ENCODE results near the gene KRT5.

Gene KRT5

DNA sequence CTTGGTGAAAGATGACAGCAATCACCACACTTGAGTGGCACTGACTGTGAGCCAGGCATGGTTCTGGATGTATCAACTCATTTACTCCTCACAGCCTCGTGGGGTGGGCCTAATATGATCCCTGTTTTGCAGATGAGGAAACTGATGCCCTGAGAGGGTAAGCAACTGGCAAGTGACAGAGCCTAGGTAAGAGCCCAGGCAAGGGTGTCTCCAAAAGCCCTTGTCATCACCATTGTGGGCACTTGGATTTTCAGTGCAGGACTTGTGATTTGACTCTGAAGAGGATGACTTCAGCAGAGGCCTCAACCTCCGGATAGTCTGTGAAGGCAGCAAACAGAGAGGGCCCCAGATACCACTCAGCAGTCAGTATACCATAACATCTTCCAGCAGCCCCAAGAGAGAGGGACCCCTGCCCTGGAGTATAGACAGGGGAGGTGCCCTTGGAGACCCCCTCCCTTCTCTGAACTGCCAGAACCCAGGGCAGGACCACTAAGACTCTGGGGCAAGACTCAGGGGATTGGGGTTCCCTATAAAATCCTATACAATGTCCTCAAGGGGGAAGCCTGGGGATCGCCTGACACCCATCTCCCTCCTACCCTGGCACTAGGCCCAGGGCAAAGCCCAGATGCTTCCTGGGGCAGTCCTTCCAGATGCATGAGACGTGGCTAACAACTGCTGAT is 7.1 kb upstream of the KRT5 start:
- no peaks in the 10 kb centered on the region for H3K36me3 ChIP-seq (ENCODE audit: control insufficient read depth, insufficient read depth, low read length)
- no peak overlapping the region for H3K27ac ChIP-seq (ENCODE audit: low read depth, low read length)
- no peak overlapping the region for H3K4me3 ChIP-seq (ENCODE audit: low read depth, low read length)

DNA sequence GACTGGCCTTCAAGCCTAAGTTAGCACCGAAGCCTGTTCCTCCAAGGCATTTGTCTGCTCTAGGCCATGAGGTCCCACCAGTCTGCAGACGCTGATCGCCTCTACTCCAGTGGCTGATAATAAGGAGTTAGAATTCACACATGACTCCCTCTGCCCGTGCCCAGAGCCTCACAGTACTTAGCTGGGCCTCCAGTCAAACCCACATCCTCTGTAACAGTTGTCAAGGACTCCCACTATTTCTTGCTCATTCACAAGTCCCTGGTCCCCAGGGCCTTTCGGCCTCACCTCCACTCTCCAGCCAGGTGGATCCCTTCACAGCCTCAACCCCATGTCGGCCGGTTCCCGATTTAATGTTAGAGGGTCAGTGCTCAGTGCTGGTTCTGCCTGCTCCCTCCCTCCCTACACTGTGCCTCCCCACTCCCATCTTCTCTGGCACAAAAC is 6.3 kb upstream of the KRT5 start:
- Histone ChIP-seq H3K27me3 (ENCODE audit: control insufficient read depth, insufficient read depth, low read length) (no peaks in the 10 kb centered on the region), H3K4me1 (ENCODE audit: control insufficient read depth, insufficient read depth, low read length) (peaks cover 6% of the 10 kb centered on the region; the same call in 1 of the 2 replicates), H3K4me3 (ENCODE audit: low read depth, low read length) (no peak overlapping the region)

More for the DNA sequence above, 7.1 kb upstream of the KRT5 start:
- H3K4me1 ChIP-seq (ENCODE audit: control insufficient read depth, insufficient read depth, low read length) = no peaks in the 10 kb centered on the region; the same call in 1 of the 2 replicates
- H3K9ac ChIP-seq (ENCODE audit: low read length) = no peak overlapping the region
- no peaks in the 10 kb centered on the region for H3K27me3 ChIP-seq (ENCODE audit: control insufficient read depth, insufficient read depth, low read length)
- no peaks in the 10 kb centered on the region for H3K9me3 ChIP-seq (ENCODE audit: control insufficient read depth, insufficient read depth, low read depth, low read length)

DNA sequence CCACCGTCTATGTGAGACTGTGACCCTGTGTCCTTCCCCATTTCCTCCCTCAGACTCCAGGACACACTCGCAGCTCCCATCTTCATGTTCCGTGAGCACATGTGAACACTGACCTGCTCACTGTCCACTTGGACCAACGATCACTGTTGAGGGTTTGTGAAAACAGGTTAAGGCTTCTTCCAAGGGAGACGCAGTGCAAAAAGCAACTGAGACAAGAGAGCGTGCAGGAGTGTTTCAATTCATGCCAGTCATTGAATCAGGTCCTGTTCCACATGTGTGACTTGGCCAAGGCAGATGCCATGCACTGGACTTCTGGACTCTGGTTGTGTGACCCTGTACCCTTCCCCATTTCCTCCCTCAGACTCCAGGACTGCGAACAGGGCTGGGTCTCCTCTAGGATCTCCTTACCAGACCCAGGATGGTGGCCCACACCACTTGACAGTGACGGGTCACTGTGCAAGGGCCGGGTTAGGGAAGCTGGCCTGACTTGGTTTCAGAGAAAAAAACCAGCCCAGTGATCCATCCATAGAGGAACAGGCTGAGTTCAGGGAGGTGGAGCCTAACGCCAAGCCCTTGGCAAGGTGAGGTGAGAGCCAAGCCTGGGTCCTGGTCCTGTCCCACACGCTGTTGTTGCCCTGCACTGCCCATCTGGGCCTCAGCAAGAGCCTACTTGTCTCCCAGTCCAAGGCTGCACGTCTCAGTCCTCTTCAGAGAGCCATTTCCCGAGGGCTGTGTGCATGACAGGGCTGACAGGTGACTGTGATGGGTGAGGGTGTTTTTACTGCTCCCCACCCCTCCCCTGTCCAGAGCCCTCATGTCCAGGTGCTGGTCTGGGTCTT is 5.7 kb upstream of the KRT5 start:
- H3K4me3 ChIP-seq (ENCODE audit: low read depth, low read length) = no peak overlapping the region
- H3K27ac ChIP-seq (ENCODE audit: low read depth, low read length) = no peak overlapping the region
- peaks cover 13% of the 10 kb centered on the region; the same call in 1 of the 2 replicates for H3K4me1 ChIP-seq (ENCODE audit: control insufficient read depth, insufficient read depth, low read length)
- H3K9me3 ChIP-seq (ENCODE audit: control insufficient read depth, insufficient read depth, low read depth, low read length) = no peaks in the 10 kb centered on the region
- no peak overlapping the region for H3K9ac ChIP-seq (ENCODE audit: low read length)
- no peaks in the 10 kb centered on the region for H3K36me3 ChIP-seq (ENCODE audit: control insufficient read depth, insufficient read depth, low read length)
- no peaks in the 10 kb centered on the region for H3K27me3 ChIP-seq (ENCODE audit: control insufficient read depth, insufficient read depth, low read length)

More for the DNA sequence above, 6.3 kb upstream of the KRT5 start:
- no peaks in the 10 kb centered on the region for H3K9me3 ChIP-seq (ENCODE audit: control insufficient read depth, insufficient read depth, low read depth, low read length)
- no peak overlapping the region for H3K27ac ChIP-seq (ENCODE audit: low read depth, low read length)
- H3K36me3 ChIP-seq (ENCODE audit: control insufficient read depth, insufficient read depth, low read length) = no peaks in the 10 kb centered on the region
- H3K9ac ChIP-seq (ENCODE audit: low read length) = no peak overlapping the region

DNA sequence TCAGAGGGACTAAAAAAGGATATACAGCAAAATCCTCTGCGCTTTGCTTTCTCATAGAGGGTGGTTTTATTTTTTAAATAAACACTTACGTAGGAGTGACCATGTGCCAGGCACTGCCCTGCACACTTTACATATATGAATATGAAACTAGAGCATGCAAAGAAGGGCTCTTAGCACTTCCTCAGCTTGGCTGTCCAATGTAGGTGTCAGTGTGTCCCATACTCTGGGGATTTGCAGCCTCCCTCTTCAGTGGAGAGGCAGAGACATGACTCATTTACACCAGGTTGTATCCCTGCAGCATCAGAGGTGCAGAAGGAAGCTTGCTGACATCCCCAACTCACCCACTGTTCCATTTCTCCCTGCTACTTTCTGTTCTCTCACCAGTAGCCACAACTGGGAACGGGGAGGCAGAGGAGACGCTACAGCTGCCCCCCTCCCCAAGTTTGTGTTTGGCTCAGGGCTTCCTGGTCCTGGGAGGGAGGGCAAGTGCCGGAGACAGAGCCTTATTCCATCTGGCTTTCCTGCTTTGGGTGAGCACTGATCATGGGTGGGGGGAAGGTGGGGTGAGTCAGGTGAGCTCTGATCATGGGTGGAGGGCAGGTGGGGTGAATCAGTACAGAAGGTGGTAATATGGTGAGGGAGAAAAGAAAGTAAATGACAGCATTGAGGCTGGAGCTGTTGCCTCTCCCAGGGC is 4.9 kb upstream of the KRT5 start:
- Histone ChIP-seq H3K4me1 (ENCODE audit: control insufficient read depth, insufficient read depth, low read length) (peaks cover 14% of the 10 kb centered on the region; the same call in 1 of the 2 replicates), H3K9me3 (ENCODE audit: control insufficient read depth, insufficient read depth, low read depth, low read length) (no peaks in the 10 kb centered on the region), H3K27me3 (ENCODE audit: control insufficient read depth, insufficient read depth, low read length) (no peaks in the 10 kb centered on the region), H3K4me3 (ENCODE audit: low read depth, low read length) (no peak overlapping the region), H3K36me3 (ENCODE audit: control insufficient read depth, insufficient read depth, low read length) (no peaks in the 10 kb centered on the region), H3K9ac (ENCODE audit: low read length) (no peak overlapping the region), H3K27ac (ENCODE audit: low read depth, low read length) (no peak overlapping the region)

DNA sequence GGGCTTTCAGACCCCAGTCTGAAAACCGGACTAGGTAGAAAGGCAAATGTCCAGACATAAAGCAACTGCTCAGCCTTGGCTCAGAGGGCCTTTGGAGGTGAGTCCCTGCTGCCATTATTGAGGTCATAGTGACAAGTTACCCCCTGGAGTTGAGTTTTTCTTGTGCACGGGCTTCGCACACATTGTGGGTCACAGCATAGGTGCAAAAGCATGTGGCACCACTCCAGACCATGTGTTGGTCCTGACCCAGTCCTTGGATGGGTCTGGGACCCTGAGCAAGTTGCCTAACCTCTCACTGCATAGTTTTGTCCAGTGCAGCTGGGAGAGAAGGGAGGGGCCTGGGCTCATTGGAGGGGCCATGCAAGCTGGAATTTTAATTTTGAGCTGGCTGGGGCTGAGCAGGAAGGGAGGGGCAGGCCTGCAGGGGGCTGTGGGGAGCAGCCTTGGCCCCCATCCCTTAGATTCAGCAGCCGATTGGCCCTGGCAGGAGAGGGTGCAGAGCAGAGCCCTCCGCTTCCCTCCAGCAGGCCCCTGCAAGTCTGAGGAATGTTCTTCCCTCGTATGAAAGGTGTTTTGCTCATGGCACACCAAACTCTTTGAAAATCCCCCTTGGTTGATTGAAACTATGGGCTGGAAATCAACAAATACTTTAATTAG is 4.2 kb upstream of the KRT5 start:
- Histone ChIP-seq H3K4me1 (ENCODE audit: control insufficient read depth, insufficient read depth, low read length) (peaks cover 14% of the 10 kb centered on the region; the same call in 1 of the 2 replicates), H3K27ac (ENCODE audit: low read depth, low read length) (no peak overlapping the region), H3K4me3 (ENCODE audit: low read depth, low read length) (no peak overlapping the region)

DNA sequence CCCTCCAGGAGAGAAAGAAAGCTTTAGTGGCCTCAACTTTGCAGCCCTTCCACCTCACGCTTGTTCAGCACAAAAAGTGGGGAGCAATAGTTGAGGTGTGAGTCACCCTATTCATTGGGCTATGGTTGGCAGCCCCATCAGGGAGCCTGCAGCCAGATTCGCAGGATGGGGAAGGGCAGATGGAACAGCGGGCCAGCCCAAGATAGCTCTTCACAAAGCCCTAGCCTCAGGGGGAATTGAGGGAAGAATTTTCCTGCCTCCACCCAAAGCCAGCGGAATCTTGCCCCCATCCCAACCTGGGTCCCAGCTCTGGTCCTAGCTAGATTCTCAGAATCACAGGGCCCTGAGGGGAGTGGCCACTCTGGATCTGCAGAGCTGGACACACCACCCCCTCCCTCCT is 3.6 kb upstream of the KRT5 start:
- Histone ChIP-seq H3K9ac (ENCODE audit: low read length) (no peak overlapping the region), H3K27ac (ENCODE audit: low read depth, low read length) (no peak overlapping the region), H3K4me3 (ENCODE audit: low read depth, low read length) (no peak overlapping the region), H3K4me1 (ENCODE audit: control insufficient read depth, insufficient read depth, low read length) (peaks cover 14% of the 10 kb centered on the region; the same call in 1 of the 2 replicates), H3K27me3 (ENCODE audit: control insufficient read depth, insufficient read depth, low read length) (no peaks in the 10 kb centered on the region), H3K9me3 (ENCODE audit: control insufficient read depth, insufficient read depth, low read depth, low read length) (no peaks in the 10 kb centered on the region), H3K36me3 (ENCODE audit: control insufficient read depth, insufficient read depth, low read length) (no peaks in the 10 kb centered on the region)

More for the DNA sequence above, 4.2 kb upstream of the KRT5 start:
- no peaks in the 10 kb centered on the region for H3K27me3 ChIP-seq (ENCODE audit: control insufficient read depth, insufficient read depth, low read length)
- H3K9ac ChIP-seq (ENCODE audit: low read length) = no peak overlapping the region
- H3K9me3 ChIP-seq (ENCODE audit: control insufficient read depth, insufficient read depth, low read depth, low read length) = no peaks in the 10 kb centered on the region
- no peaks in the 10 kb centered on the region for H3K36me3 ChIP-seq (ENCODE audit: control insufficient read depth, insufficient read depth, low read length)

DNA sequence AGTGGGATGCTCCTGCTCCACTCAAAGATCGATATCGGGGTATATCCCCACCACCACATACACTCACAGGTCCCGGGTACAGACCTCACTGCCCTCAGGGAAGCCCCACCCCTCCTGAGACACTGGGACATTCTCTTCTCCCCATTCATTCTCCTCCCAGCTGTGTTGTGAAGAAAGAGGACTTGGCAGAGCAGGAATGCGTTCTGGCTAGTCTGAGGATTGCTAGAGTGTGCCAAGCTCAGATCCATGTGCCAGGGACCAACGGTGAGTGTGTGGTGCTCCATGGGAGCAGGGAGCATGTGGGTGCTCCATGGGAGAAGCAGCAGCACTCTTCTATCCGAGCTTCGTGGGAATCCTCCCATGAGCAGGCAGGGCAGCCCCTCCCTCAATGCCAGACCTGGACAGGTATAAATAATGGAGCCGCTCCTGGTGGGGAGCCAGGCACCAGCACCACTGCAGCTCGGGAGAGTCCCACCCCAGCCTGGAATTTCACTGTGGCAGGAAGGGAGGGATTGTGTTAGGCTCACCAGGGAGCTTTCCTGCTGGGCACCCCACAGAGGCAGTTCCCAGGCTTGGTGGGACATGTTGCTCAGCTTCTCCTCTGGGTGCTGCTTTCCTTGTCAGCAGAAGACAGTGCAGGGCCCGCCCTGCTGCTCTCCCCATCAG is 2.3 kb upstream of the KRT5 start:
- peaks cover 14% of the 10 kb centered on the region; the same call in 1 of the 2 replicates for H3K4me1 ChIP-seq (ENCODE audit: control insufficient read depth, insufficient read depth, low read length)
- H3K27me3 ChIP-seq (ENCODE audit: control insufficient read depth, insufficient read depth, low read length) = no peaks in the 10 kb centered on the region
- no peaks in the 10 kb centered on the region for H3K9me3 ChIP-seq (ENCODE audit: control insufficient read depth, insufficient read depth, low read depth, low read length)
- no peaks in the 10 kb centered on the region for H3K36me3 ChIP-seq (ENCODE audit: control insufficient read depth, insufficient read depth, low read length)
- H3K27ac ChIP-seq (ENCODE audit: low read depth, low read length) = no peak overlapping the region
- H3K4me3 ChIP-seq (ENCODE audit: low read depth, low read length) = no peak overlapping the region
- no peak overlapping the region for H3K9ac ChIP-seq (ENCODE audit: low read length)

DNA sequence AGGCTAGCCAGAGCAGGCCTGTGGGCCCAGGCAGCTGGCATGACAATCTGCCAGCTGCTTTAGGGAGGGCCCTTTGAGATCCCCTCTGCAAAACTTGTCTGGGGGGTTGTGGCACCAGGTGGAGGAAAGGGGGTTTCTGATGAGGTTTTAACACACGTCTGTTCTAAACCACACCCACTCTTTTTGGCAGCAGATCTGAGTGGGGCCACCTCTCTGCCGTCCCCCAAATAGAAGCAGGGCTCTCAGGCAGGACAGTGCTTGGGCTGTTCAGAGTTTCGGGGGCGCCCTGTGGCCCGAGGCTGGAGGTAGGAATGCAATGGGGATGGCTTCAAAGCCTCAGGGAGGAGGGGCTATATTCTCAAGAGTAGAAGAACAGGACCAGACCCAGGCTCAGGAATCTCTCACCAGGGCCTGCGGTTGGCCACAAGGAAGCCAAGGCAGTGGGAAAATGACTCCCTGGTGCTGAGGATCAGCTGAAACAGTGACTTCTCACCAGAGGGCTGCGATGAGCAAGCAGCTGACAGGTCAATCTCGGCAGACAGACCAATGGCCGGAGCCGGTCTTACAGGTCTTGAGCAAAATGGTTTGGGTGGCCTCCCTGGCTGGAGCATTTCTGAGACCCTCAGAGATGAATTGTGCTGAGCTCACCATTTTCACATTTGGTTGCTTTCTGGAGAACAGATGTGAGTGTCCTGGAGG is 1.5 kb upstream of the KRT5 start:
- Histone ChIP-seq H3K9me3 (ENCODE audit: control insufficient read depth, insufficient read depth, low read depth, low read length) (no peaks in the 10 kb centered on the region), H3K27ac (ENCODE audit: low read depth, low read length) (no peak overlapping the region), H3K36me3 (ENCODE audit: control insufficient read depth, insufficient read depth, low read length) (no peaks in the 10 kb centered on the region), H3K4me3 (ENCODE audit: low read depth, low read length) (no peak overlapping the region), H3K4me1 (ENCODE audit: control insufficient read depth, insufficient read depth, low read length) (peaks cover 14% of the 10 kb centered on the region; the same call in 1 of the 2 replicates), H3K27me3 (ENCODE audit: control insufficient read depth, insufficient read depth, low read length) (no peaks in the 10 kb centered on the region), H3K9ac (ENCODE audit: low read length) (no peak overlapping the region)

DNA sequence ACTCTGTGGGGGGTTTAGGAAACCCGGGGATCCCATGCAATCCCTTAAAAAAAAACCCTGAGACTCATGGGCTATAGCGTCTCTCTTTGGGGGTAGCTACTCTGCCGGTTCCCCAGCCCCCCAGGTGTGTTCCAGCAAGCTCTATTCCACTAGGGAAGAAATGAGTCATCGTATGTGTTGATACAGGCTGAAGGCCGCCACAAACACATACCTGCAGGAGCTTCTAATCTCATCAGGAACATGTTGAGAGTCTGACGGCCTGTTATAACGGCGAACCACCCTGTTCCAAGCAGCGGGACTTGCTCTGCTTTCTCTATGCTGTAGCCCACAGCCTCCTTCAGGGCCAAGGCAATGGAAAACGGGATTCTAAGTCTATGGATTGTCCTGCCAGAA is 977 bp upstream of the KRT5 start:
- Histone ChIP-seq H3K27me3 (ENCODE audit: control insufficient read depth, insufficient read depth, low read length) (no peaks in the 10 kb centered on the region), H3K4me3 (ENCODE audit: low read depth, low read length) (no peak overlapping the region), H3K36me3 (ENCODE audit: control insufficient read depth, insufficient read depth, low read length) (no peaks in the 10 kb centered on the region), H3K9ac (ENCODE audit: low read length) (no peak overlapping the region), H3K9me3 (ENCODE audit: control insufficient read depth, insufficient read depth, low read depth, low read length) (no peaks in the 10 kb centered on the region), H3K4me1 (ENCODE audit: control insufficient read depth, insufficient read depth, low read length) (peaks cover 14% of the 10 kb centered on the region; the same call in 1 of the 2 replicates), H3K27ac (ENCODE audit: low read depth, low read length) (no peak overlapping the region)

DNA sequence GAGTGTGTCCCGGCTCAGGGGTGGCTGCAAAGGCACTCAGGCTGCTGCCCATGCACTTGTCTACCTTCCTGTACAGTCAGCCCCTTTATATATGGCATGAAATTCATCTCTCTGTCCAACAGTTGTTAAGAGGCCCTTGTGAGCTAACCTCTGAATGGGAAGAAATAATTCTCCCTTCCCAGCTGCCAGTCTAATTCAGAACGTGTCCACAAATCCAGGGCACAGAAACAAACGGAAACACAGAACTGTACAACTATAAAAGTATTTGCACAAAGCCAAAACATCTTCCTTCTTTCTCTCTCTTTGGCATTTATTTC is 849 bp downstream of the KRT5 start:
- Histone ChIP-seq H3K9ac (ENCODE audit: low read length) (no peak overlapping the region), H3K4me1 (ENCODE audit: control insufficient read depth, insufficient read depth, low read length) (peaks cover 14% of the 10 kb centered on the region; the same call in 1 of the 2 replicates), H3K9me3 (ENCODE audit: control insufficient read depth, insufficient read depth, low read depth, low read length) (no peaks in the 10 kb centered on the region), H3K4me3 (ENCODE audit: low read depth, low read length) (no peak overlapping the region), H3K27me3 (ENCODE audit: control insufficient read depth, insufficient read depth, low read length) (no peaks in the 10 kb centered on the region), H3K36me3 (ENCODE audit: control insufficient read depth, insufficient read depth, low read length) (no peaks in the 10 kb centered on the region), H3K27ac (ENCODE audit: low read depth, low read length) (no peak overlapping the region)

Data from HUES6 (cell line).